Neural cell (in vitro differentiated cells): Measurements from ENCODE around the gene KLHL14. TPM values are rescaled to one million over a fixed set of nuclear protein-coding genes. Genes with fewer than 3 reads are reported as not detected.
"Not testable (repeated sequence)": the region's sequence is repeated elsewhere in the genome, so short reads cannot be mapped to it uniquely, and the experiment has no call there.

Source experiments
- H2AFZ ChIP-seq: fragments of 200-600, 300-800 bp; sonication (generic), shearing (Covaris generic); 2 replicates; pipeline ENCODE4 v1.6.0; 2014; ENCODE audit warnings: low read depth, mild to moderate bottlenecking, antibody characterized with exemption, low read length, moderate library complexity
- H3F3A ChIP-seq: fragments of 200-600 bp; shearing (Covaris generic); 2 replicates; pipeline ENCODE4 v1.6.1; 2016; ENCODE audit warnings: mild to moderate bottlenecking, moderate library complexity, mixed read lengths, antibody characterized with exemption, low read length; ENCODE audit not compliant: insufficient read depth, poor library complexity, severe bottlenecking
- H3K27ac ChIP-seq: fragments of 200-600, 300-800 bp; sonication (generic), shearing (Covaris generic); 2 replicates; pipeline ENCODE4 v1.5.1; 2014; ENCODE audit warnings: mild to moderate bottlenecking, low read length, moderate library complexity
- H3K27me3 ChIP-seq: fragments of 300-800, 200-600 bp; sonication (generic), shearing (Covaris generic); 2 replicates; pipeline ENCODE4 v1.6.0; 2014; ENCODE audit warnings: mild to moderate bottlenecking, low read depth, low read length, moderate library complexity; ENCODE audit not compliant: insufficient read depth
- H3K36me3 ChIP-seq: fragments of 300-800, 200-600 bp; sonication (generic), shearing (Covaris generic); 2 replicates; pipeline ENCODE4 v1.5.1; 2014; ENCODE audit warnings: mild to moderate bottlenecking, antibody characterized with exemption, low read length, moderate library complexity; ENCODE audit not compliant: insufficient read depth
- H3K4me2 ChIP-seq: fragments of 300-800, 200-600 bp; sonication (generic), shearing (Covaris generic); 2 replicates; pipeline ENCODE4 v1.6.0; 2014; ENCODE audit warnings: mild to moderate bottlenecking, low read length
- H3K4me3 ChIP-seq: fragments of 300-800, 200-600 bp; sonication (generic), shearing (Covaris generic); 2 replicates; pipeline ENCODE4 v1.5.1; 2014; ENCODE audit warnings: mild to moderate bottlenecking, low read length, moderate library complexity
- H3K79me2 ChIP-seq: fragments of 200-600 bp; shearing (Covaris generic); replicated peaks from 2 replicates; pipeline ENCODE4 v1.6.0; 2014; ENCODE audit warnings: mild to moderate bottlenecking, low read length, moderate library complexity; ENCODE audit not compliant: insufficient read depth
- H3K9ac ChIP-seq: fragments of 300-800, 200-600 bp; sonication (generic), shearing (Covaris generic); 2 replicates; pipeline ENCODE4 v1.6.1; 2016; ENCODE audit warnings: mild to moderate bottlenecking, low read length, mixed read lengths
- H3K9me2 ChIP-seq: fragments of 200-600 bp; shearing (Covaris generic); 2 replicates; pipeline ENCODE4 v1.6.1; 2016; ENCODE audit warnings: mild to moderate bottlenecking, low read length, mixed read lengths; ENCODE audit not compliant: insufficient read depth
- H3K9me3 ChIP-seq: fragments of 200-600, 300-800 bp; sonication (generic), shearing (Covaris generic); 2 replicates; pipeline ENCODE4 v1.6.1; 2016; ENCODE audit warnings: mild to moderate bottlenecking, mixed run types, low read length, moderate library complexity, mixed read lengths
- H4K20me1 ChIP-seq: fragments of 200-600 bp; shearing (Covaris generic); 2 replicates; pipeline ENCODE4 v1.6.1; 2016; ENCODE audit warnings: mild to moderate bottlenecking, mixed run types; ENCODE audit not compliant: insufficient read depth
- CTCF ChIP-seq: fragments of 450-650 bp; IDR thresholded peaks from 2 replicates; pipeline ENCODE4 v1.5.1; 2014; ENCODE audit warnings: antibody characterized with exemption, mild to moderate bottlenecking, moderate library complexity; ENCODE audit not compliant: poor library complexity, severe bottlenecking
- EP300 ChIP-seq: fragments of 450-650 bp; conservative IDR thresholded peaks from 2 replicates; pipeline ENCODE4 v1.6.1; 2014; ENCODE audit warnings: antibody characterized with exemption, mild to moderate bottlenecking, moderate library complexity; ENCODE audit not compliant: poor library complexity, severe bottlenecking
- MXI1 ChIP-seq: fragments of 450-650 bp; conservative IDR thresholded peaks from 2 replicates; pipeline ENCODE4 v1.6.1; 2014; ENCODE audit warnings: antibody characterized with exemption, mild to moderate bottlenecking; ENCODE audit not compliant: poor library complexity, severe bottlenecking
- POLR2AphosphoS5 ChIP-seq: IDR thresholded peaks from 2 replicates; pipeline ENCODE4 v1.6.1; 2012
- RAD21 ChIP-seq: fragments of 450-650 bp; conservative IDR thresholded peaks from 2 replicates; pipeline ENCODE4 v1.6.1; 2014; ENCODE audit warnings: antibody characterized with exemption, mild to moderate bottlenecking, moderate library complexity
- REST ChIP-seq: IDR thresholded peaks from 2 replicates; pipeline ENCODE4 v1.6.1; 2012; ENCODE audit warnings: borderline replicate concordance
- SMC3 ChIP-seq: fragments of 450-650 bp; conservative IDR thresholded peaks from 2 replicates; pipeline ENCODE4 v1.6.1; 2014; ENCODE audit warnings: antibody characterized with exemption, mild to moderate bottlenecking, moderate library complexity; ENCODE audit not compliant: poor library complexity
- polyA plus RNA-seq: library from polyadenylated mRNA; depleted of rRNA; stranded (reverse); fragments of >200 nt; gene quantifications from 2 replicates; pipeline ENCODE4 v1.2.3, GENCODE V29; 2014

The KLHL14 gene
- polyA plus RNA-seq, 1 donor from 2014 or later: 0.33 TPM

- H3K4me2 ChIP-seq: no peak overlapping the region
- H2AFZ ChIP-seq: no peak overlapping the region
- no peak overlapping the region for H3K27ac ChIP-seq
- H3K36me3 ChIP-seq: no peaks in the 10 kb centered on the region
- no peaks in the 10 kb centered on the region for H3K9me2 ChIP-seq
- no peaks in the 10 kb centered on the region for H3K79me2 ChIP-seq
- H3K4me3 ChIP-seq: no peak overlapping the region
- H3K27me3 ChIP-seq: no peaks in the 10 kb centered on the region
- TF ChIP-seq EP300 (peak; percentile 16), MXI1 (no peak), RAD21 (no peak), POLR2AphosphoS5 (no peak), REST (no peak), CTCF (no peak), SMC3 (no peak)
- no peaks in the 10 kb centered on the region for H4K20me1 ChIP-seq
- H3F3A ChIP-seq: no peaks in the 10 kb centered on the region
- no peak overlapping the region for H3K9ac ChIP-seq
- no peaks in the 10 kb centered on the region for H3K9me3 ChIP-seq
These were observed 111.1 kb downstream of the KLHL14 start for GRCh38 chr18:32661486-32662299.

- not testable (repeated sequence) for H3K4me2 ChIP-seq
These were observed 118.3 kb downstream of the KLHL14 start for GRCh38 chr18:32654507-32654906.

GRCh38 chr18:32637659-32638058 lies 135.2 kb downstream of the KLHL14 start:
- H3K4me3 ChIP-seq, H3K27ac ChIP-seq, H3K4me2 ChIP-seq, H3K9me2 ChIP-seq, H3K79me2 ChIP-seq, H3K9me3 ChIP-seq, H2AFZ ChIP-seq, H3K9ac ChIP-seq, H3K36me3 ChIP-seq, H3F3A ChIP-seq, H3K27me3 ChIP-seq, H4K20me1 ChIP-seq: not testable (repeated sequence)

More at GRCh38 chr18:32654507-32654906, 118.3 kb downstream of the KLHL14 start:
- H3F3A ChIP-seq, H3K9me3 ChIP-seq, H3K9ac ChIP-seq, H3K4me3 ChIP-seq, H3K79me2 ChIP-seq, H3K27ac ChIP-seq, H4K20me1 ChIP-seq, H3K27me3 ChIP-seq, H2AFZ ChIP-seq, H3K9me2 ChIP-seq, H3K36me3 ChIP-seq: not testable (repeated sequence)
